ENCODE measurements around the gene HOXA3. TPM values are rescaled to one million over a fixed set of nuclear protein-coding genes. Genes with fewer than 3 reads are reported as not detected.

HOXA3 gene
- total RNA-seq, 1 donor from 2014 or later: 3.9 TPM

DNA sequence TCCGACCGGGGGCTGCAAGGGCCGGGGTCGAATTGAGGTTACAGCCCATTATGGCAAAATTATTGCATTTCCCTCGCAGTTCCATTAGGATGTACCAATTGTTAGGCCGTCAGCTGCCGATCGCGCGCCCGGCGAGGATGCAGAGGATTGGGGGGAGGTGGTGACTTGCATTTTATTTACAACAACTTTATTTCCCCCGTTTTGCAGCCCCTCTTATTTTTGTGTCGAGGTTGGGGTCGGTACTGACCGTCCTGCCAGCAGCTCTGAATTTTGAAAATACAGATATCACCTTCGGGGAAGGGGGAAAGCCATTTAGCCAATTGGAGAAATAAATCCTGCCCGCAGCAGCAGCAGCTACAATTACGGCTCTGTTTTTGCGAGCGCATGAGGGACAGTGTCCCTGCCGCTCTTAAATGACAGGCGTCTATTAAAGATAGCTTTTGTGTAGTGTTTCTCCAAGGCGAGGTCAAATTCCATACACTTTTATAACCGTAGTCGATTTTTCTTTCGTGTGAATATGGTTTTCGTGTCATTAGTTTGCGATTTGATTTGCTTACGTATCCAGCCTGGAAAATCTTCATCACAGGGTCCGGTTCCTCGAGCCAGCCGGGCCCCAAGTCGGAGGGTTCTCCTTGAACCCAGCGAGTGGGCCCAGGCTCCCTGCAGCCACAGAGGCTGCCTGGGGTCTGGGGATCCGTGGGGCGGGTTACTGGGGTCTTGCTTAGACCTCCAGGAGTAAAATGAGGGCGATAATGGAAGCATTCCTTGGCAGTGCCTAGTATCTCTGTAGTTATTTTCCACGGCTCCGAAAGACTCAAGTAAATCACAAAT is 8.2 kb downstream of the HOXA3 start:
- no peak overlapping the region for H3K4me3 ChIP-seq
- DNase-seq (ENCODE audit: extremely low spot score in 2 of 2): peak in 1 of 2 donors; percentile 70
- no peak for TF ChIP-seq POLR2AphosphoS5 (IDR thresholded peaks at IDR 0.05; ENCODE audit: insufficient read depth in 1 of 2, low read depth in 1 of 2)
- TF ChIP-seq, protein P1, sequence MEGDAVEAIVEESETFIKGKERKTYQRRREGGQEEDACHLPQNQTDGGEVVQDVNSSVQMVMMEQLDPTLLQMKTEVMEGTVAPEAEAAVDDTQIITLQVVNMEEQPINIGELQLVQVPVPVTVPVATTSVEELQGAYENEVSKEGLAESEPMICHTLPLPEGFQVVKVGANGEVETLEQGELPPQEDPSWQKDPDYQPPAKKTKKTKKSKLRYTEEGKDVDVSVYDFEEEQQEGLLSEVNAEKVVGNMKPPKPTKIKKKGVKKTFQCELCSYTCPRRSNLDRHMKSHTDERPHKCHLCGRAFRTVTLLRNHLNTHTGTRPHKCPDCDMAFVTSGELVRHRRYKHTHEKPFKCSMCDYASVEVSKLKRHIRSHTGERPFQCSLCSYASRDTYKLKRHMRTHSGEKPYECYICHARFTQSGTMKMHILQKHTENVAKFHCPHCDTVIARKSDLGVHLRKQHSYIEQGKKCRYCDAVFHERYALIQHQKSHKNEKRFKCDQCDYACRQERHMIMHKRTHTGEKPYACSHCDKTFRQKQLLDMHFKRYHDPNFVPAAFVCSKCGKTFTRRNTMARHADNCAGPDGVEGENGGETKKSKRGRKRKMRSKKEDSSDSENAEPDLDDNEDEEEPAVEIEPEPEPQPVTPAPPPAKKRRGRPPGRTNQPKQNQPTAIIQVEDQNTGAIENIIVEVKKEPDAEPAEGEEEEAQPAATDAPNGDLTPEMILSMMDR (IDR thresholded peaks at IDR 0.05): peak in 1 of 3 experiments; percentile 31
- H3K9me3 ChIP-seq: no peaks in the 10 kb centered on the region
- H3K27me3 ChIP-seq: no peaks in the 10 kb centered on the region
- H3K27ac ChIP-seq: no peak overlapping the region
- intact Hi-C loops (cut with DNase I): no loop called here
- peaks cover 0 to 11% of the 10 kb centered on the region in 2 donors for H3K36me3 ChIP-seq
- H3K4me1 ChIP-seq: peaks cover 29% of the 10 kb centered on the region

DNA sequence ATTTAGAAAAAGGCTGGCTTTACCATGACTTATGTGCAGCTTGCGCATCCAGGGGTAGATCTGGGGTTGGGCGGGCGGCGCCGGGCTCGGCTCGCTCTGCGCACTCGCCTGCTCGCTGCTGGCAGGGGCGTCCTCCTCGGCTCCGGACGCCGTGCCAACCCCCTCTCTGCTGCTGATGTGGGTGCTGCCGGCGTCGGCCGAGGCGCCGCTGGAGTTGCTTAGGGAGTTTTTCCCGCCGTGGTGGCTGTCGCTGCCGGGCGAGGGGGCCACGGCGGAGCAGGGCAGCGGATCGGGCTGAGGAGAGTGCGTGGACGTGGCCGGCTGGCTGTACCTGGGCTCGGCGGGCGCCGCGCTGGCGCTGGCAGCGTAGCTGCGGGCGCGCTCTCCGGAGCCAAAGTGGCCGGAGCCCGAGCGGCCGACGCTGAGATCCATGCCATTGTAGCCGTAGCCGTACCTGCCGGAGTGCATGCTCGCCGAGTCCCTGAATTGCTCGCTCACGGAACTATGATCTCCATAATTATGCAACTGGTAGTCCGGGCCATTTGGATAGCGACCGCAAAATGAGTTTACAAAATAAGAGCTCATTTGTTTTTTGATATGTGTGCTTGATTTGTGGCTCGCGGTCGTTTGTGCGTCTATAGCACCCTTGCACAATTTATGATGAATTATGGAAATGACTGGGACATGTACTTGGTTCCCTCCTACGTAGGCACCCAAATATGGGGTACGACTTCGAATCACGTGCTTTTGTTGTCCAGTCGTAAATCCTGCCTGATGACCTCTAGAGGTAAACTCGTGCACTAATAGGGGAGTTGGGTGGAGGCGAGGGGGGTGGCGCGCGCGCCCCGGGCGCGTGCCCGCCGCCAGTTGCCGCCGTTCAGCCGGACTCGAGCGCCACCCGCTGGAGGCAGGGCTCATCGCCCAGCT is 9.1 kb downstream of the HOXA3 start, which contains the start of gene HOXA5:
HOXA5 (minus strand) TSS at position 659 of the 927 bp plus-strand sequence; CDS start at position 585, 74 bp downstream.
- H3K27me3 ChIP-seq: no peaks in the 10 kb centered on the region
- H3K27ac ChIP-seq: peak within 1 kb of the TSS; percentile 34
- peak in 1 of 2 donors; percentile 88 for DNase-seq (ENCODE audit: extremely low spot score in 2 of 2)
- TF ChIP-seq, protein P1 (IDR thresholded peaks at IDR 0.05): peak in 2 of 3 experiments; percentile 26 to 37
- TF ChIP-seq POLR2AphosphoS5 (IDR thresholded peaks at IDR 0.05; ENCODE audit: insufficient read depth in 1 of 2, low read depth in 1 of 2) (peak; percentile 14 to 55), POLR2A (IDR thresholded peaks at IDR 0.05) (no peak)
- H3K4me3 ChIP-seq: peak within 1 kb of the TSS; percentile 7 to 41
- H3K4me1 ChIP-seq: peaks cover 20% of the 10 kb centered on the region
- intact Hi-C loops (cut with DNase I): no loop called here
- no peaks in the 10 kb centered on the region for H3K9me3 ChIP-seq
- peaks cover 0 to 11% of the 10 kb centered on the region in 2 donors for H3K36me3 ChIP-seq

DNA sequence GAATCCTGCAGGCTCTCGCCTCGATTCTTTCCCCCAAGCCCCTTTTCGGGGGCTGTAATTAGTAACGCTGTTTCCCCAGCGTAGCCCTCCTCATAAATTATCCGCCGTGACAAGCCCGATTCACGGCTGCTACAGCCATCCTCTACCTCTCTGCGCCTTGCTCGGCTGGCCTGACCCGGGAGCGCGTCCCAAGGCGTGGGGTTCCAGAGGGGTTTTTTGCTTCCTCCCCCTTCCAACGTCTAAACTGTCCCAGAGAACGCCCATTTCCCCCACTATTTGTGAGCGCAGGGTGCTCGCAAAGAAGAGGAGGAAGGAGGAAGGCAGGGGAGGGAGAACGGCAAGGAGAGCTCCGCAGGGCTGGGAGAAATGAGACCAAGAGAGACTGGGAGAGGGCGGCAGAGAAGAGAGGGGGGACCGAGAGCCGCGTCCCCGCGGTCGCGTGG is 9.8 kb downstream of the HOXA3 start:
- no peak for TF ChIP-seq POLR2A (IDR thresholded peaks at IDR 0.05)
- TF ChIP-seq, protein P1 (IDR thresholded peaks at IDR 0.05): no peak
- TF ChIP-seq POLR2AphosphoS5 (IDR thresholded peaks at IDR 0.05; ENCODE audit: insufficient read depth in 1 of 2, low read depth in 1 of 2): no peak
- H3K27ac ChIP-seq: peak overlapping the region; percentile 34
- peaks cover 0 to 11% of the 10 kb centered on the region in 2 donors for H3K36me3 ChIP-seq
- no peaks in the 10 kb centered on the region for H3K9me3 ChIP-seq
- peaks cover 13% of the 10 kb centered on the region for H3K4me1 ChIP-seq
- peak overlapping the region; percentile 7 to 41 for H3K4me3 ChIP-seq
- peak in 1 of 2 donors; percentile 58 for DNase-seq (ENCODE audit: extremely low spot score in 2 of 2)
- intact Hi-C loops (cut with DNase I): no loop called here
- no peaks in the 10 kb centered on the region for H3K27me3 ChIP-seq

DNA sequence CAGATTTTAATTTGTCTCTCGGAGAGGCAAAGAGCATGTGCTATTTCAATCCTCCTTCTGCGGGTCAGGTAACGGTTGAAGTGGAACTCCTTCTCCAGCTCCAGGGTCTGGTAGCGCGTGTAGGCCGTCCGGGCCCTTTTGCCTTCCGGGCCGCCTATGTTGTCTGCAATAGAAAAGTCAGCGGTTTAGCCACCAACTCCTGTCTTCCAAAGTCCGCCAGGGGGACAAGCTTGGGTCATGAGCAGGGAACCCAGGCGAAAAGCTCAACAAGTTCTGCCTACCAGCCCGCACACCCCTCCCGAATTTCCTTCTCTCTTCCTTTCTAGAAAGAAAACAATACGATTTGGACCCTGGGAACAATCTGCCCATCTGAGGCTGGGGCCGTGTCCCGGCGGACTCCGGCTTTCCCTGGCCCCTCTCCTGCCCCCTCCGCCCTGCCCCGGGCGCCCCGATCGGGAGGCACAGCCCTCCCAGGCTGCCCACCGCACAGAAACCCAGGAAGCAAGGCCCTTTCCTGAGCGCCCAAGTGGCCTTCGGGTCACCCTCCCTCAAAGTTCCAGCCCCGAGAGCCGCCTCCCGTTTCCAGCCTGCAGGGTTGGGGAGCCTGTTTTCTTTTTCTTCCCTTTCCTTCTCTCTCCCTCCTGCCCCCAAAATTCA is 10.3 kb downstream of the HOXA3 start:
- H3K27me3 ChIP-seq: no peaks in the 10 kb centered on the region
- no peak overlapping the region for H3K27ac ChIP-seq
- H3K36me3 ChIP-seq: peaks cover 0 to 11% of the 10 kb centered on the region in 2 donors
- H3K4me1 ChIP-seq: peaks cover 8% of the 10 kb centered on the region
- no peak for TF ChIP-seq POLR2A (IDR thresholded peaks at IDR 0.05)
- TF ChIP-seq, protein P1 (IDR thresholded peaks at IDR 0.05): no peak
- intact Hi-C loops (cut with DNase I): no loop called here
- H3K9me3 ChIP-seq: no peaks in the 10 kb centered on the region
- DNase-seq (ENCODE audit: extremely low spot score in 2 of 2): no peak
- H3K4me3 ChIP-seq: peak overlapping the region in 1 of 2 donors; percentile 41
